Parathyroid adenoma (tissue), 2 donors: Measurements from ENCODE around the gene CENPF.
"Not testable (repeated sequence)": the region's sequence is repeated elsewhere in the genome, so short reads cannot be mapped to it uniquely, and the experiment has no call there.

Source experiments
- H2AFZ ChIP-seq: fragments of 300-600 bp; sonication (generic); one replicate; pipeline ENCODE4 v1.7.0; 2017; ENCODE audit warnings: antibody characterized with exemption, mild to moderate bottlenecking
- H3K27ac ChIP-seq: fragments of 300-600 bp; sonication (generic); one replicate; pipeline ENCODE4 v1.7.0; 2017
- H3K27me3 ChIP-seq: fragments of 300-600 bp; sonication (generic); one replicate; pipeline ENCODE4 v1.7.0; 2017; ENCODE audit warnings: low read length; ENCODE audit not compliant: control insufficient read depth, insufficient read depth
- H3K36me3 ChIP-seq: fragments of 300-600 bp; sonication (generic); one replicate; pipeline ENCODE4 v1.7.0; 2017; ENCODE audit warnings: low read length; ENCODE audit not compliant: control insufficient read depth, insufficient read depth
- H3K4me1 ChIP-seq: fragments of 300-600 bp; sonication (generic); one replicate; pipeline ENCODE4 v1.7.0; 2017; ENCODE audit warnings: control low read depth
- H3K4me2 ChIP-seq: fragments of 300-600 bp; sonication (generic); one replicate; pipeline ENCODE4 v1.7.0; 2017; ENCODE audit warnings: low read length
- H3K4me3 ChIP-seq: fragments of 300-600 bp; sonication (generic); one replicate; pipeline ENCODE4 v1.7.0; 2017; ENCODE audit warnings: low read depth, low read length
- H3K79me2 ChIP-seq: fragments of 300-600 bp; sonication (generic); one replicate; pipeline ENCODE4 v1.7.0; 2017; ENCODE audit warnings: control low read depth
- H3K9ac ChIP-seq: fragments of 300-600 bp; sonication (generic); one replicate; pipeline ENCODE4 v1.7.0; 2017; ENCODE audit warnings: mild to moderate bottlenecking
- H3K9me3 ChIP-seq: fragments of 300-600 bp; sonication (generic); one replicate; pipeline ENCODE4 v1.7.0; 2017; ENCODE audit warnings: low read length; ENCODE audit not compliant: control insufficient read depth
- CTCF ChIP-seq: fragments of 300-600 bp; sonication (generic); IDR thresholded peaks from one replicate; pipeline ENCODE4 v1.7.0; 2017; ENCODE audit warnings: antibody characterized with exemption, mild to moderate bottlenecking
- donor health status: primary hyperparathyroidism.

Gene CENPF

GRCh38 chr1:214607492-214608215 is 4.7 kb downstream of the CENPF start:
- not testable (repeated sequence) for H3K27ac ChIP-seq, H3K27me3 ChIP-seq, H3K4me1 ChIP-seq, H3K4me2 ChIP-seq, H2AFZ ChIP-seq, H3K79me2 ChIP-seq, H3K4me3 ChIP-seq, H3K9me3 ChIP-seq, H3K9ac ChIP-seq, H3K36me3 ChIP-seq

- not testable (repeated sequence) for H3K4me3 ChIP-seq, H3K9me3 ChIP-seq, H3K27me3 ChIP-seq, H3K4me1 ChIP-seq, H3K36me3 ChIP-seq, H2AFZ ChIP-seq, H3K79me2 ChIP-seq, H3K4me2 ChIP-seq, H3K9ac ChIP-seq, H3K27ac ChIP-seq
Measured at GRCh38 chr1:214608216-214608783, 5.3 kb downstream of the CENPF start.

- not testable (repeated sequence) for H2AFZ ChIP-seq, H3K27ac ChIP-seq
Measured at GRCh38 chr1:214608817-214609216, 5.8 kb downstream of the CENPF start.

GRCh38 chr1:214609692-214610091 is 6.7 kb downstream of the CENPF start:
- TF ChIP-seq CTCF, result no peak
- H2AFZ ChIP-seq, result no peak overlapping the region
- H3K9ac ChIP-seq, result no peak overlapping the region

More at GRCh38 chr1:214608817-214609216, 5.8 kb downstream of the CENPF start:
- not testable (repeated sequence) for H3K4me2 ChIP-seq, H3K79me2 ChIP-seq, H3K9ac ChIP-seq, H3K9me3 ChIP-seq, H3K4me1 ChIP-seq, H3K4me3 ChIP-seq, H3K27me3 ChIP-seq, H3K36me3 ChIP-seq

GRCh38 chr1:214610136-214610535 is 7.1 kb downstream of the CENPF start:
- H3K79me2 ChIP-seq, H3K36me3 ChIP-seq: not testable (repeated sequence)

More at GRCh38 chr1:214609692-214610091, 6.7 kb downstream of the CENPF start:
- no peaks in the 10 kb centered on the region for H3K36me3 ChIP-seq
- no peaks in the 10 kb centered on the region for H3K4me1 ChIP-seq
- H3K4me3 ChIP-seq, result no peak overlapping the region
- H3K4me2 ChIP-seq, result no peak overlapping the region
- no peaks in the 10 kb centered on the region for H3K27me3 ChIP-seq
- H3K9me3 ChIP-seq, result no peaks in the 10 kb centered on the region
- H3K27ac ChIP-seq, result no peak overlapping the region
- H3K79me2 ChIP-seq, result no peaks in the 10 kb centered on the region

GRCh38 chr1:214615109-214615508 is 12.1 kb downstream of the CENPF start:
- Histone ChIP-seq H3K36me3 (no peaks in the 10 kb centered on the region), H3K79me2 (no peaks in the 10 kb centered on the region), H3K9me3 (no peaks in the 10 kb centered on the region), H3K9ac (no peak overlapping the region), H3K27me3 (no peaks in the 10 kb centered on the region), H3K27ac (no peak overlapping the region), H3K4me2 (no peak overlapping the region), H2AFZ (no peak overlapping the region), H3K4me1 (no peaks in the 10 kb centered on the region), H3K4me3 (no peak overlapping the region)
- TF ChIP-seq CTCF, result no peak

More at GRCh38 chr1:214610136-214610535, 7.1 kb downstream of the CENPF start:
- H3K9me3 ChIP-seq, H3K27ac ChIP-seq, H3K27me3 ChIP-seq, H3K4me3 ChIP-seq, H3K4me1 ChIP-seq, H3K9ac ChIP-seq, H2AFZ ChIP-seq, H3K4me2 ChIP-seq: not testable (repeated sequence)
